ENCODE results near the gene LSAMP.

- TF ChIP-seq EGR1 (IDR thresholded peaks at IDR 0.05; ENCODE audit: borderline replicate concordance, low read depth, low read length): no peak
- no peak for TF ChIP-seq EP300 (IDR thresholded peaks at IDR 0.05; ENCODE audit: borderline replicate concordance in 1 of 2, low read depth in 2 of 2, low read length in 2 of 2)
- TF ChIP-seq ASH2L (IDR thresholded peaks at IDR 0.05; ENCODE audit: low read length): no peak
- no peak for TF ChIP-seq CTCF (IDR thresholded peaks at IDR 0.05; ENCODE audit: control extremely low read depth in 1 of 3, insufficient read depth in 1 of 3, low read depth in 1 of 3, low read length in 3 of 3)
- no peak for TF ChIP-seq POLR2AphosphoS5 (IDR thresholded peaks at IDR 0.05; ENCODE audit: low read depth, low read length)
- no peak for TF ChIP-seq RAD21 (IDR thresholded peaks at IDR 0.05 in 1 of 2, conservative IDR thresholded peaks at IDR 0.05 in 1 of 2; ENCODE audit: low read depth in 2 of 2, low read length in 2 of 2)
- no peak for TF ChIP-seq TCF12 (IDR thresholded peaks at IDR 0.05; ENCODE audit: low read depth, low read length)
- TF ChIP-seq TAF1 (IDR thresholded peaks at IDR 0.05; ENCODE audit: low read depth, low read length): no peak
- TF ChIP-seq SIX5 (IDR thresholded peaks at IDR 0.05; ENCODE audit: low read depth, low read length): no peak
- TF ChIP-seq ZNF274 (IDR thresholded peaks at IDR 0.05; ENCODE audit: borderline replicate concordance, extremely low read depth, low read length): no peak
- no peak for TF ChIP-seq ATF3 (IDR thresholded peaks at IDR 0.05; ENCODE audit: insufficient read depth, low read depth, low read length)
- no peak for TF ChIP-seq KDM4A (IDR thresholded peaks at IDR 0.05; ENCODE audit: low read depth, low read length, severe bottlenecking)
- no peak for TF ChIP-seq CHD2 (IDR thresholded peaks at IDR 0.05; ENCODE audit: low read length)
Observed at GRCh38 chr3:116276675-116277074, 168.6 kb downstream of the LSAMP start.

All from H1 (cell line).